Prostate gland (tissue), 2 donors: Measurements from ENCODE around the gene LYPD6B.

Source experiments
- POLR2A ChIP-seq: fragments of 450-650 bp; IDR thresholded peaks from one replicate; pipeline ENCODE4 v1.6.1; 2016; ENCODE audit warnings: antibody characterized with exemption, mild to moderate bottlenecking
- POLR2AphosphoS5 ChIP-seq: sonication (generic); formaldehyde crosslinking; IDR thresholded peaks from one replicate; pipeline ENCODE4 v1.6.1; 2017; ENCODE audit warnings: antibody characterized with exemption
- TF ChIP-seq, protein P1 (sequence below), 4 experiments: fragments of 200-600 bp in 2 of 4; fragments of 450-650 bp in 2 of 4; sonication (generic) in 2 of 4; IDR thresholded peaks; 1 replicate in 3 of 4; 2 replicates in 1 of 4; pipeline ENCODE4 v1.5.1; 2016 to 2019; ENCODE audit warnings: antibody characterized with exemption in 4 of 4, mild to moderate bottlenecking in 2 of 4, moderate library complexity in 2 of 4

DNA sequence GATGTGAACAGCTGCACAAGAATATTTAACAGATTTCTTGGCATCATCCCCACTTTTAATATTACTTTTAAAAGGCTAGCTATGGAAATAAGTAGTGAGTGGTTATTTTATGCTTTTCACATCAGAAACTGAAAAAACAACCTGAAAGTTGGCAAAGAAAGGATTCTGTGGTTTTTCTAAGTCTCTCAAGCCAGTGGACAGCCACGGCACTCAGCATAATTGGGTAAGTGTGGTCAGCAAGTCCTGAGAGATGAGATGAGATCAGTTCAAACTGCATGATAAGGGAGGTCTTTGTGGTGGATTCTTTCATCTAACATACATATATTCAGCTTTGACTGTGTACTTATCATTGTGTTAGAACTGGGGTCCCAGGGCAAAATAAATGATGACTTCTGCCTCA, 105.2 kb downstream of the LYPD6B start:
- TF ChIP-seq, protein P1, sequence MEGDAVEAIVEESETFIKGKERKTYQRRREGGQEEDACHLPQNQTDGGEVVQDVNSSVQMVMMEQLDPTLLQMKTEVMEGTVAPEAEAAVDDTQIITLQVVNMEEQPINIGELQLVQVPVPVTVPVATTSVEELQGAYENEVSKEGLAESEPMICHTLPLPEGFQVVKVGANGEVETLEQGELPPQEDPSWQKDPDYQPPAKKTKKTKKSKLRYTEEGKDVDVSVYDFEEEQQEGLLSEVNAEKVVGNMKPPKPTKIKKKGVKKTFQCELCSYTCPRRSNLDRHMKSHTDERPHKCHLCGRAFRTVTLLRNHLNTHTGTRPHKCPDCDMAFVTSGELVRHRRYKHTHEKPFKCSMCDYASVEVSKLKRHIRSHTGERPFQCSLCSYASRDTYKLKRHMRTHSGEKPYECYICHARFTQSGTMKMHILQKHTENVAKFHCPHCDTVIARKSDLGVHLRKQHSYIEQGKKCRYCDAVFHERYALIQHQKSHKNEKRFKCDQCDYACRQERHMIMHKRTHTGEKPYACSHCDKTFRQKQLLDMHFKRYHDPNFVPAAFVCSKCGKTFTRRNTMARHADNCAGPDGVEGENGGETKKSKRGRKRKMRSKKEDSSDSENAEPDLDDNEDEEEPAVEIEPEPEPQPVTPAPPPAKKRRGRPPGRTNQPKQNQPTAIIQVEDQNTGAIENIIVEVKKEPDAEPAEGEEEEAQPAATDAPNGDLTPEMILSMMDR (IDR thresholded peaks at IDR 0.05), result no peak
- no peak for TF ChIP-seq POLR2AphosphoS5
- TF ChIP-seq POLR2A, result no peak
